HG03439 (cell line): ENCODE results near the gene MED13L.
"Not testable (repeated sequence)": the region's sequence is repeated elsewhere in the genome, so short reads cannot be mapped to it uniquely, and the experiment has no call there.

Experiments
- ATAC-seq: cut with Tn5 transposase; IDR thresholded peaks from one replicate; pipeline ENCODE4 v1.9.1; 2021; ENCODE audit warnings: mild to moderate bottlenecking, moderate library complexity; ENCODE audit not compliant: unreplicated experiment

MED13L gene

DNA sequence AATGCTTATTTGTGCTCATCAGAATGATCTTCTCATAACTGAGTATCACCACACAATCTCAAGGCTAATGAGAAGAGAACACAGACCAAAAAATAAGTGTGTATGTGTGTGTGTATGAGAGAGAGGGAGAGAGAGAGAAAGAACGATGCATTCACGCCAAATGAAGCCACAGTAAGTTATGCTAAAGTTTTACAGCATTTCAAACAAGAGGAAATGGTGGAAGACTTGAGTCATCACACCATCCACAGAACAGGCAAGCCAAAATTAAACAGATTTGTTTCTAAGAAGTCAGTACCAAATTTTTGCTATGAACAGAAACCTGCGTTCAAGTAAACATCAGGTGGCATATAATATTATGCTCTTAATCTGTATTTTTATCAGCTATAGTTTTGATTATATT, 141.2 kb downstream of the MED13L start:
- no peak for ATAC-seq

DNA sequence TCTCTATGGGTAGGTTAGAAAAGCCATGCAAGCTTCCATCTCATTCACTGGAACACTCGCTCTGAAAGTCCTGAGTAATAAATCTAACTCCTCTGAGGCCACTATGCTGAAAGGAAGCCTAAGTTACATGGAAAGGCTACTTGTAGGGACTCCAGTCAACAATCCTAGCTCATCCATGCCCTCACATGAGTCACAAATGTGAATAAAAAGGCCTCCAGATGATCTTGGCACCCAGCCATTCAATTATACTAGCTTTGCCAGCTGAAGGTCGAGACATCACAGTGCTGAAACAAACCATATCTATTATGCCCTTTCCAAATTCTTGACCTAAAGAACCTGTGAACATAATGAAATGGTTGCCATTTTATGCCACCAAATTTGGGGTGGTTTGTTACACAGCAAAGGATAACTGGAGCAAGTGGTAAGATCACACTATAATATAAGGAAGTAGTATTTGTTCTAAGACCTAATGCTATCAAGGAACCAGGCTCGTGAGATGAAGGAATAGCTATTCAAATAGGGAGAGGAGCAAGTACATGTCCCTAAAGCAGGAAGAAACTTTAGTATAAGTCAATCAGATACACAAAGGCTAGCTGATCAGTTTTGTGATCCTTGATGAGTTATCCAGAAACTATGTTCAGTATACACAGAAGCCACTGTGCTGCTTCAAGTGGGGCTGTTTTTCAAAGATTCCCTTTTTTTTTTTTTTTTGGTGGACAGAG, 142.1 kb downstream of the MED13L start:
- ATAC-seq, result no peak

DNA sequence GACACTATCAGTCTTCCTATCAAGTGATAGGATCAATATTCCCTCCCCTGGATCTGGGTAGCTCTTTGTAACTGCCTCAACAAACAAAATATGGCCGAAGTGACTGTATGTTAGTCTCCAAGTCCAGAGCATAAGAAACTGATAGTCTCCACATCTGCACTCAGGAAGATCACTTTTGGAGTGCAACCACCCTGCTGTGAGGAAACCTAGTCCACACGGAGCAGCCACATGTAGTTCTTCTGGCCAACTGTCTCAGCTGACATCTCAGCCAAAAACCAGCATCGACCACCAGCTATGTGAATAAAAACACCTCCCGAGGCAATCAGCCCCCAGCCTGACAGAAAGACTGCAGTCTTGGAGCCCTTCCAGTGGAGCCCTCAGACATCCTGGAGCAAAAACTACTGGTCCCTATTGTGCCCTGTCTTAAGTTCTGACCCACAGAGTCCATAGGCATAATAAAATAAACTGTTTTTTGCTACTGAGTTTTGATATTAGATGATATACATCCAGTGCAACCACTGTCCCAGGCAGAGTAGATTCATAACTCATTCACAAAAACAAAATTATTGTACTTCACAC, 143.8 kb downstream of the MED13L start:
- no peak for ATAC-seq

DNA sequence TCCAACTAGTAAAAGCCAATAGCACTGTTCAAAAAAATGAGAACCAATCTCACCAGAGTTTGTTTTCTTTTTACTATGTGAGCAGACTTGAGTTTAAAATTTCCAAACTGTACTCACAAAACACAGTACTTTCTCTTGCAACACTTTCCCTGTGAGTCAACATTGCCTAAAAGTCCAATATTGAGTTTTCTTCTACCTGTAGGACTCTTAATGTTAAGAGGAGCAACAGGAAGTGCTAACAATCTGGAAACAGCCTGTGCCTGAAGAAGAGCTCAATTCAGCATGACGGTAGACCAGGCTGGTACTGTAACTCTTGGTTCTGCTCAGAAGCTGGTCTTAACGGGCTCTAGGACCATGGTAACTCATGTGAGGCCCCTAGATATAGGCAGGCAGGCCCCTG, 144.3 kb downstream of the MED13L start:
- ATAC-seq, result no peak

DNA sequence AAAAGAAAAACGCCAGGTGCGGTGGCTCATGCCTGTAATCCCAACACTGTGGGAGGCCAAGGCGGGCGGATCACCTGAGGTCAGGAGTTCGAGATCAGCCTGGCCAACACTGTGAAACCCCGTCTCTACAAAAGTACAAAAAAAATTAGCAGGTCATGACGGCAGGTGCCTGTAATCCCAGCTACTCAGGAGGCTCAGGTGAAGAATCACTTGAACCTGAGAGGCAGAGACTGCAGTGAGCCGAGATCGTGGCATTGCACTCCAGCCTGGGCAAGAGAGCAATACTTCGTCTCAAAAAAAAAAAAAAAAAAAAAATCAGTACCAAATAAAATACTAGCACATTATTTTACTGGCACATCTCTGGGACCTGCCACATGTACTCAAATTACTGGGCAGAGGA, 145.5 kb downstream of the MED13L start:
- not testable (repeated sequence) for ATAC-seq

DNA sequence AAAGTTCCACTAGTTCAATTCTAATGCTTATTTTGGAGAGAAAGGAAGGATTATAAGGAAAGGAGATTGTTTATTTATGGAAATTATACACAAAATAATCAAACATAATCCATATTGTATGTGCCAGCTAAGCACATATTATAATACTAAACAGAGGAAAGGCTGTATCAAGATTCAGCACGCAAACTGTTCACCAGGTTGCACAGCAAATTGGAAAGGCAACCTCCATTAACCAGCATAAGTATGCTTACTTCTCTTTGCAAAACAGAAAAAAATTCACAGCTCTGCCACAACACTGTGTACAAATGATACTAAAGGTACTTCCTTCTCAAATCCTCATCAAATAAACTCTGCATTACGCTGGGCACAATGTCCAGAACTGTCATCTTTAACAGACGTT, 146.3 kb downstream of the MED13L start:
- no peak for ATAC-seq

DNA sequence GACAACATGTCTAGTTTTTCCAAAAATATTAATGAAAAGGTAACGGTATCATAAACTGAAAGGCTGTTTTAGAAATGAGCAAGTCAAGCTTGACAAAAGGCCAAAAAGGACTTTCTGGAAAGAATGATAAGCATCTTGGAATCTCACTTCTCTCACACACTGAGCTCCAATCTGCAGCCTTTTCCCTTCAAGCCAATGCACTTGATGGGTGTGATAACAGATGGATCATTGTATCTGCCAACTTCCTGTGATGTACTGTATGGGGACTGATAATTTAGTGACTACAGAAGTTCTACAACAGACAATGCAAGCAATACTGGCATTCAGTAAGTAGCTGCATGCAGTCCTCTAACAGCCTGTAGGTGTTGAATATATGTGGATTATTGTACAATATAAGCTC, 147.1 kb downstream of the MED13L start:
- ATAC-seq, result no peak

DNA sequence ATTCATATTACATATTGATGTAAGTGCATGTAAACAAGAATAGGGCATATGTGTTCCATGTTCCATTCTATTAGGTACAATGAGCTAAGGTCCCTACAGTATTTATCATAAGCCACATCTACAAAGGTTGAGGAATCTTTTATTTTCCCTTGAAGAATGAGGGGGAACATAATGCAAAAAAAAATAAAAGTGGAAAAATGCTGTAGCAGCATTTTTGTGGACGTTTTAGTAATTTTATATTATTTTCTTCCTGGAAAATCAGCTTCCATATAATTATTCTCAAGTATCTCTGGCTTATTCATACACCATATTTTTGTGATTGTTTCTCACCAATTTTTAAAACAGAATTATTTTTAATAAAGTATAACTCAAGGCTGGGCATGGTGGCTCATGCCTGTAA, 148.7 kb downstream of the MED13L start:
- no peak for ATAC-seq

DNA sequence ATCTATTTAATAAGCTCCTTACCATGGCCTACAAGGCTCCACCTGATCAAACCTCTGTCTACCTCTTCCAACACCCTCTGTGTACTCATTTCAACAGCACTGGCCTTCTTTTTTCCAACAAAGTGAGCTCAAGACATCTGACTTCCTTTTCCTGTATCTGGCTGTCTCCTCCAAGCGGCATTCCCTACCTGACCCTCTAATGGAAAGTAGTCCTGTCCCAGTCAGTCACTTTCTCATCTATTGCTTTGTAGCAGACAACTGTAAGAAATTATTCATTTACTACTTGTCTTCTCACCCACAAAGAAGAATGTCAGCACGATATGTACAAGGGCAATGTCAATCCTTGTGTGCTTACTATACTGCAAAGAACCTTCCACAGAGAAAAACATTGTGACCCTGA, 149.6 kb downstream of the MED13L start:
- no peak for ATAC-seq

DNA sequence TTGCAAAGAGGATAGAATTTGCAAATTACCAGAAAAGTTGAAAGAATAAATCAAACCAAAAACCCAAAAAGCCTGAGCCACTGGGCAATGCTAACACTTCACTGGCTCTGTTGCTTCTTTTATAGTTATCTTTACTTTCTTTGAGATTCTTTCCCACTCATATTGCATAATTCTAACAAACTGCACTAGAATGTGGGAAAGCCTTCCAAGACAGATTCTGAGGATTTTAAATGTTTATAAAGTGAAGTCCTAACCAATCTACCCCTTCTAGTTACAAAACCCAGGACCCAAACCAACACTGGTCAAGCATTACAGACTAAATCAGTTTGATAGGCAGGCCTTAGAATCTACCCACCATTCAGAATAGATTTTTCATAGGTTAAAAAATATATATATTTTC, 150.9 kb downstream of the MED13L start:
- no peak for ATAC-seq

DNA sequence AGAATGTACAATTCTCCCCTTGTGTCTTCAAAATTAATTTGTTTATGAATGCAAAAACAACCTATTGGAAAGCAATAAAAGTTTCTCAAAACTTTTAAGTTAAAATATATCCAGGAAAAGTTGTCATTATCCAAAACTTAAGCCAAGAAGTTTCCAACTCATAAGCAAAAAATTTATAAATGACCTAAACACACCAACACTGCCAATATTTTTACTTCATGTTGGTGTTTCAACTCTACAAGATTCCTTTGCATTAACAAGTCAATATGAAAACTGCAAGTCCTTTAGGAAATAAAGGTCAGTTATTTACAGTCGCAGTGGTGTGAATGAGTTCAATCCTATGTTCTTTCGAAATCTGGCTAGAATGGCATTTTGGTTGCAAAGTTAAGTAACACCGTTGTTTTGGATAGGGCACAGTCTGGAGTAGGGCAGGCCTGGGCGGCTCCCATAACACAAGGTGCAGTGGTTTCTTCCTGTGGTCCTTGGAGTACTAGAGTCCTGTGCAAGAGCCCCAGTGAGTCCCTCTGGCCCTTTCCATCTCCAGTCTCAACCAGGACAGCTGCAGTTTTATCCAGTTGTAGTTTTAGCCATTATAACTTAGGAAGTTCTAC, 151.4 kb downstream of the MED13L start:
- no peak for ATAC-seq

DNA sequence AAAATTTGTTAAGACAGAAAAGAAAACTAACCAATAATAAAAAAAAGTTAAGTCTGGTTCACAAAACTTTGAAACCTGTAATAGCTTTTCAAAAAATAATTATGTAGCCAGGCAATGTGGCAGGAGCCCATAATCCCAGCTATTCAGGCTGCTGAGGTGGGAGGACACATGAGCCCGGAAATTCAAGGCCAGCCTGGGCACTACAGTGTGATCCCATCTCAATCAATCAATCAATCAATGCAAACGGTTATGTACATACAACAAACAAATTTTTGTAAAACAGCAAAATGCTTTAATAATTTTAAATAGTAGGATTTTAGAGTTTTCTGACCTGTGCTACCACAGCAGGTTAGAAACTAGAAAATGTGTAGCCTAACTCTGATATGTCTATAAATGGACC, 152.4 kb downstream of the MED13L start:
- no peak for ATAC-seq

DNA sequence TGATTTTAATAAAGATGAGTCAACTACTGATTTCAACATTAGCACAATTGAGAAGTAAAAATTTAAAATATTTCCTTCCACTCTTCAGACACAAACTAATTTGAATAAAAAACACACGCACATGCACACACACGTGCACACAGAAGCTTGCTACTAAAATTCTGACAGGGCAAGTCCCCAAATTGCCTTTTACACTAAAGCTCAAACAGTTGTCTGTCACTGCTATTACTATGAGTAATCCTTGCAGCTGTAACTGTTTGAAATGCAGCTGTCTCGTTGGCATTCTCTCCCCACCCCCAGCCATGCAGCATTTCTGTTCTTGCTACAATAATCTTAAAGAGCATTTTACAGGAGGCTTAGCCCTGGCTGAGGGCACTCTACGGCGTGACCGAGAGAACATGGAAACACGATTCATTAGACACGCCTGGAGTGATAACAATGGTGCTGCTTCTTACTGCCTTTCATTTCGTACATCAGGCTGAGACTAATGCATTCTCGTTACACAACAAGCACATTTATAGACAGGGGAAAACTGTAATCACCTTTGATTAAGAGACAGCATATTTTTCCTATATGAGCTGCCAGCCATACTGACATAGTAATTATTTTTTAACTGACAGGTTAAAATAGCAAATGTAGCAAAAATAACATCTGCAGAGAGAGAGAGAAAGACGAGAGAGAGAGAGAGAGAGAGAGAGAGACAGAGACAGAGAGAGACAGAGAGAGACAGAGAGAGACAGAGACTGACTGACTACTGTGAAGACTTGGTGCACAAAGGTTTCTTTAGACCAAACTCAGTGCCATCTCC, 153.8 kb downstream of the MED13L start:
- peak; percentile 71 for ATAC-seq

DNA sequence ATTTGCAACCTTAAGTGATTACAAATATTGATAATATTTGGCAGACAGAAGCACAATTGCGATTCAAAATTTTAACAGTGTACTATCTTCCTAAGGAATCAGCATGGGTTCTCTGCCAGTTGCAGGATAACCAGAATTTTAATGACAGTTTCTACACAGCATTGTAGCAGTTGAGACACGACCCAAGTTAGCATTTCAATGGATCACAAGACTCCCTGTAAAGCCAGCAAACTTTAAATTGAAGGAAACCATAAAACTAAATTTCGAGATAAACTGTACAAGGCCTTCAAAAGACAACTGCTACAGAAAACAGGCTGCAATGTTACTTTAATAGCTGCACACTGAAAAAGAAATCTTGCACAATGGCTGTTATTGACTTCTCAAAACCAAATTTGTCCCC, 154.9 kb downstream of the MED13L start:
- no peak for ATAC-seq

DNA sequence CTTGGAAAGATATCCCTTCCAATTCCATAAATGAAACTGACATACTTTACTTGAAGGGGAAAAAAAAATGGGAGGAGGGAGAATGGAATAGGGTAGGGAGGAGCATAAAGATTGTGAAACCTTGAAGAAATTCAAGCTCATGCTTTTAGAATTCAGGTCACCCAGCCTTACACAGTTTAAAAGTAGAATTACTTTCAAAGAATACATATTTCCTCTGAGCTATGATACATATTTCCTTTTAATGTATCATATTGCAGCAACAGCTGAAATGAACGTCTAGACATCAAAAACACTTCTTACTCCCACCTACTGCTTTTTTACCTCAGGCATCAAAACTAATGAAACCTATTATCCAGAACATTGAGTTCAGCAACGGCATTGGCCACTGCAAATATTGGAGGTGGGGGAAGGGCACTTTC, 156.0 kb downstream of the MED13L start:
- ATAC-seq, result no peak

DNA sequence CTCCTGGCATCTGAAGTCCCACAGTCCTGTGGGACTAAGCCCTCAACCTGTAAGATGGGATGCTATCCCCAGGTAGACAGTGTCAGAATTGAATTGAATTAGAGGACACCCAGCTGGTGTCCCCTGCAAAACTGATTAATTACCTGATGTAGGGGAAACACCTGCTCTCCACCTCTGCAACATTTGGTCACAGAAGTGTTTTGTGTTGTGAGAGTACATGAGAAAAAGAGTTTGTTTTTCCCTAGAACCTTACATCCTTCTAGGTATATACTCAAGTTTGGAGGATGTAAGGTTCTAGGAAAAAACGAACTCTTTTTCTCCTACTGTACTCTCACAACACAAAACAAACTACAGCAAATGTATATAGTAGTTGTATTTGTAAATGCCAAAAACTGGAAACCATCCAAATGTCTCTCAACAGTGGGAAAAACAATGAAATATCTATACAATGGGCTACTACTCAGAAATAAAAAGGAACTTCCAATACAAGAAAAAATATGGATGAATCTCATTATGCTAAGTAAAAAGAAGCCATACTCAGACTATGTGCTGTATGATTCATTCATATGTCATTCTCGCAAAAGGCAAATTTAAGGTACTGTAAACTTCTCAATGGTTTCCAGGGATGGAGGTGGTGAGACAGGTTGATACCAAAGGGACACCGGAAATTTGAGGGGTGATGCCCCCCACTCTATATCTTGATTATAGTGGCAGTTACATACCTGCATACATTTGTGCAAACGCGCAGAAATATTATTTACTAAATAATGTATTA, 160.7 kb downstream of the MED13L start:
- ATAC-seq, result no peak

DNA sequence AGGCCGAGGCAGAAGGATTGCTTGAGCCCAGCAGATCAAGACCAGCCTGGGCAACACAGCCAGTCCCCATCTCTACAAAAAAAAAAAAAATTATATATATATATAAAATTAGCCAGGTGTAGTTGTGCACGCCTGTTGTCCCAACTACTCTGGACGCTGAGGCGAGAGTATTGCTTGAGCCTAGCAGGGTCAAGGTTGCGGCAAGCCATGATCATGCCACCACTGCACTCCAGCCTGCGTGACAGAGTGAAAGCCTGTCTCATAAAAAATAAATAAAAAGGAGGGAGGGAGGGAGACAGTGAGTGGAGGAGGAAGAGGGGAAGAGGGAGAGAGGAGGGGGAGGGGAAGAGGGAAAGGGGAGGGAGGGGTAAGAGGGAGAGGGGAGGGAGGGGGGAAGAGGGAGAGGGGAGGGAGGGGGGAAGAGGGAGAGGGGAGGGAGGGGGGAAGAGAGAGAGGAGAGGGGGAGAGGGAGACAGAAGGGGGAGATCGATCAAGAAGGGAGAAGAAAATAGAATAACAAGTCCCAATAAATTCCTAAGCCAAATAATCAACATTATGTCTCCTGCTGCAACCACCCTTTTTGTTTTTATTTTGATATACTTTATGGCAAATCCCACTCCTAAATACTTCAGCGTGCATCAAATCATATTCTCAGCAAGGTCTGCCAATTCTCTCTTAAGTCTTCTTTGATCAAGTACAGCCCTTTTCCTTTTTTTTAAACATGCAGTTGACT, 163.9 kb downstream of the MED13L start:
- ATAC-seq, result no peak

DNA sequence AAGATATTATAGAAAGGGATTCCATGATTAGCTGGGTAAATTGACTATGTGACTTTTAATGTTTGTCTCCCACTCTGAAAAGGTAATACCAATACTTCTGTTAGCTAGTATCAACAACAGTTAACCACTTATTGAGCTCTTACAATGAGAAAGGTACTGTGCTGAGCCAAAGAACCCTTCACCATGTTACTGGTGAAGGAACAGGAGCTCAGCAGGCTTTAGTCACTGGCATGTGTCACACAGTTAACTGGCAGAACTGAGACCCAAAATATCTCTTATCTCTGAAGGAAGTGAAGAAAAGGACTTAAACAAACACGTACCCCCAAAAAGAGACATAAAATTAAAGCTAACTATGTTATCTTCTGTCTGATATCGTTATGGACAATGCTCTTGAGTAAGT, 170.6 kb downstream of the MED13L start:
- ATAC-seq, result no peak

DNA sequence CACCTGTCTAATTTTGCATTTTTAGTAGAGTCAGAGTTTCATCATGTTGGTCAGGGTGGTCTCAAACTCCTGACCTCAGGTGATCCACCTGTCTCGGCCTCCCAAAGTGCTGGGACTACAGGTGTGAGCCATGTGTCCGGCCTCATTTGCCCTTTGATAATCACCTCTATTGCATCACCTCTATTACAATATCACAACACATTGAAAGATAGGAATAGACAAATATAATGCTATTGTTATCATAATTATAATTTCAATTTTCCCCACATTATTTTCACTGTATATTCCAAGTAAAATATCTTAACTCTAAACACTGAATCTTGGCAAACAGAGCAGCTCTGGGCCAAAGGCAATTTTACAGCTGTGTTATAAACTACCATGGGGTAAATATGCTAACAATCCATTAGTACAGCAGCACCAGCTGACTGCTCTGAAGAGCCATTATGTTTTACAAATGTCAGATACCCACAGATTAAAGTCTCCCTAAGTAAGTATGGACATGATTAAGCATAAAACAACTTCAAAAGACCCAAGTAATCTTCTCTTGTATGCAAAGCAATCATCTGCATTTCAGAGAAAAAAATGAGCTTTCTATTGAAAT, 173.2 kb downstream of the MED13L start:
- no peak for ATAC-seq

DNA sequence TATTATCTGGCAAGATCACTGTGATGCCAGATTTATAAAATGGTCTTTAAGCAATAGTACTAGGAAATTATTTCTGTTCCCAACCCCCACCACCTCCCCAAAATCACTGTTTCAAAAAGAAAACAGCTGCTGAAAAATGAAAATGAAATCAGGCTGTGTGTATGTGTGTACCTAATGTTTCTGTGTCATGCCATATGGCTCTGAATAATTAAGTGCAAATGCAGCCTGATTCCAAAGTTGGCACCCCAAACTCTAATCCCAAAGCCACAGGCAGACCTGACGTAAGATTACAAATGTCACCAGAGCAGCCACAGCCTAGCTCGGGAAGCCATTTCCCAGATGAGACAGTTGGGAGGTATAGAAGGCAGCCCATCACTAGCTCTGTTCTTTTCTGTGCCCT, 175.5 kb downstream of the MED13L start:
- ATAC-seq, result no peak
